SK-N-SH (cell line): ENCODE data around the gene DNAJB11. TPM values are rescaled to one million over a fixed set of nuclear protein-coding genes. Genes with fewer than 3 reads are reported as not detected.

Source experiments
- CTCF ChIA-PET: fragments of 300-600, 350-600 bp; formaldehyde crosslinking; extraction: SDS; loops from one replicate; lab custom pipeline; 2021; lab: Yijun Ruan, JAX
- POLR2A ChIA-PET: fragments of 350-600 bp; sonication (Branson Sonifier 250); formaldehyde crosslinking; extraction: SDS; loops from one replicate; lab custom pipeline; 2020; ENCODE audit warnings: antibody characterized with exemption, inconsistent platforms; lab: Yijun Ruan, JAX
- DNase-seq: peaks from one replicate; pipeline ENCODE4 v3.0.0; 2012
- H2AFZ ChIP-seq: fragments of 200-600 bp; sonication (generic); 2 replicates; pipeline ENCODE4 v1.8.1; 2016; ENCODE audit warnings: antibody characterized with exemption, mild to moderate bottlenecking, low read depth
- H3F3A ChIP-seq: fragments of 200-600 bp; sonication (generic); replicated peaks from 2 replicates; pipeline ENCODE3; 2016; ENCODE audit warnings: antibody characterized with exemption, mild to moderate bottlenecking; ENCODE audit not compliant: insufficient read depth
- H3K27ac ChIP-seq, 2 experiments: fragments of 200-500 bp in 1 of 2; fragments of 200-600 bp in 1 of 2; sonication (Bioruptor generic) in 1 of 2; sonication (generic), shearing (Covaris generic) in 1 of 2; 2 replicates each; pipeline versions ENCODE4 v1.5.1 to v1.6.1; 2014 to 2016; ENCODE audit warnings: low read depth in 2 of 2, inconsistent platforms in 1 of 2, low read length in 1 of 2, mild to moderate bottlenecking in 1 of 2, mixed read lengths in 1 of 2
- H3K27me3 ChIP-seq: fragments of 200-600 bp; sonication (generic), shearing (Covaris generic); 2 replicates; pipeline ENCODE4 v1.6.1; 2016; ENCODE audit warnings: mixed run types; ENCODE audit not compliant: insufficient read depth
- H3K36me3 ChIP-seq, 2 experiments: fragments of 200-500 bp in 1 of 2; fragments of 200-600 bp in 1 of 2; sonication (Bioruptor generic) in 1 of 2; sonication (generic) in 1 of 2; replicated peaks in 1 of 2; 2 replicates each; pipeline versions ENCODE3 to v1.5.1; 2014 to 2016; ENCODE audit warnings: low read length in 1 of 2, mild to moderate bottlenecking in 1 of 2; ENCODE audit not compliant: insufficient read depth in 2 of 2, control insufficient read depth in 1 of 2
- H3K4me1 ChIP-seq, 2 experiments: fragments of 200-500 bp in 1 of 2; fragments of 200-600 bp in 1 of 2; sonication (Bioruptor generic) in 1 of 2; sonication (generic), shearing (Covaris generic) in 1 of 2; 2 replicates each; pipeline versions ENCODE4 v1.5.1 to v1.6.1; 2014 to 2016; ENCODE audit warnings: low read depth in 1 of 2, low read length in 1 of 2, mixed run types in 1 of 2; ENCODE audit not compliant: insufficient read depth in 2 of 2, control insufficient read depth in 1 of 2
- H3K4me2 ChIP-seq: fragments of 200-600 bp; sonication (generic), shearing (Covaris generic); 2 replicates; pipeline ENCODE4 v1.6.1; 2017; ENCODE audit warnings: mixed run types
- H3K4me3 ChIP-seq, 2 experiments: fragments of 200-500 bp in 1 of 2; fragments of 200-600 bp in 1 of 2; sonication (Bioruptor generic) in 1 of 2; sonication (generic), shearing (Covaris generic) in 1 of 2; 2 replicates each; pipeline versions ENCODE4 v1.5.1 to v1.8.1; 2014 to 2016; ENCODE audit warnings: low read depth in 2 of 2, inconsistent platforms in 1 of 2, low read length in 1 of 2, mild to moderate bottlenecking in 1 of 2, mixed read lengths in 1 of 2, moderate library complexity in 1 of 2
- H3K79me2 ChIP-seq: fragments of 200-600 bp; sonication (generic); 2 replicates; pipeline ENCODE4 v1.8.1; 2017; ENCODE audit warnings: mild to moderate bottlenecking; ENCODE audit not compliant: insufficient read depth
- H3K9ac ChIP-seq: fragments of 200-600 bp; sonication (generic); 2 replicates; pipeline ENCODE4 v1.6.1; 2017; ENCODE audit warnings: mixed run types
- H3K9me2 ChIP-seq: fragments of 200-600 bp; sonication (generic); 2 replicates; pipeline ENCODE4 v1.6.1; 2017; ENCODE audit warnings: mixed run types
- H3K9me3 ChIP-seq: fragments of 200-600 bp; sonication (generic); 2 replicates; pipeline ENCODE4 v1.6.1; 2017; ENCODE audit warnings: mixed run types, mild to moderate bottlenecking, moderate library complexity
- H4K20me1 ChIP-seq: fragments of 200-600 bp; sonication (generic); 2 replicates; pipeline ENCODE4 v1.6.1; 2017; ENCODE audit warnings: mild to moderate bottlenecking, mixed run types; ENCODE audit not compliant: insufficient read depth
- CHD2 ChIP-seq: fragments of 150-350 bp; IDR thresholded peaks from 2 replicates; pipeline ENCODE4 v1.6.1; 2018; ENCODE audit warnings: low read length; ENCODE audit not compliant: partially characterized antibody
- EP300 ChIP-seq, 2 experiments: IDR thresholded peaks; 2 replicates each; pipeline versions ENCODE4 v1.4.0 to v1.6.1; 2012; ENCODE audit warnings: borderline replicate concordance in 1 of 2, low read depth in 1 of 2, low read length in 1 of 2
- EZH2phosphoT487 ChIP-seq: fragments of 200-600 bp; sonication (generic); IDR thresholded peaks from 2 replicates; pipeline ENCODE4 v1.6.1; 2017; ENCODE audit warnings: low read depth, mixed run types, mild to moderate bottlenecking, antibody characterized with exemption, moderate library complexity, borderline replicate concordance
- FOSL2 ChIP-seq: IDR thresholded peaks from 2 replicates; pipeline ENCODE4 v1.4.0; 2012; ENCODE audit warnings: low read depth, mild to moderate bottlenecking, moderate library complexity, borderline replicate concordance
- FOXM1 ChIP-seq: IDR thresholded peaks from 2 replicates; pipeline ENCODE4 v1.4.0; 2012; ENCODE audit warnings: low read depth, mild to moderate bottlenecking
- GATA2 ChIP-seq: sonication (generic); formaldehyde crosslinking; IDR thresholded peaks from 2 replicates; pipeline ENCODE4 v1.5.0; 2020; ENCODE audit warnings: mild to moderate bottlenecking, missing genetic modification reagents
- MEF2A ChIP-seq: IDR thresholded peaks from 2 replicates; pipeline ENCODE4 v1.4.0; 2012; ENCODE audit warnings: low read depth, borderline replicate concordance
- NFIC ChIP-seq: IDR thresholded peaks from 2 replicates; pipeline ENCODE4 v1.4.0; 2012; ENCODE audit warnings: borderline replicate concordance
- NRF1 ChIP-seq: IDR thresholded peaks from 2 replicates; pipeline ENCODE4 v1.6.1; 2012; ENCODE audit warnings: low read depth, mild to moderate bottlenecking, low read length
- PBX3 ChIP-seq: IDR thresholded peaks from 2 replicates; pipeline ENCODE4; 2012
- POLR2AphosphoS5 ChIP-seq: IDR thresholded peaks from 2 replicates; pipeline ENCODE4 v1.6.1; 2012; ENCODE audit warnings: low read depth, low read length
- RCOR1 ChIP-seq: fragments of 150-350 bp; IDR thresholded peaks from 2 replicates; pipeline ENCODE4 v1.6.1; 2017; ENCODE audit warnings: antibody characterized with exemption, low read length
- RFX5 ChIP-seq: IDR thresholded peaks from 2 replicates; pipeline ENCODE4 v1.6.1; 2012; ENCODE audit warnings: mild to moderate bottlenecking, improper control_type of control experiment, low read length
- TCF12 ChIP-seq: IDR thresholded peaks from 2 replicates; pipeline ENCODE4 v1.4.0; 2012
- ZBTB33 ChIP-seq: IDR thresholded peaks from 2 replicates; pipeline ENCODE4 v1.4.0; 2012; ENCODE audit warnings: low read depth, borderline replicate concordance
- whole genome bisulfite sequencing: methylation state at CpG from one replicate; pipeline ENCODE4 v1.1.6; 2017; ENCODE audit warnings: low lambda C conversion rate; 5-methylcytosine and 5-hydroxymethylcytosine counted together
- polyA plus RNA-seq, 3 experiments: library from polyadenylated mRNA; depleted of rRNA; stranded (reverse); fragments of >200 nt; gene quantifications; 2 replicates each; pipeline ENCODE4 v1.2.3, GENCODE V29; 2012
- TF ChIP-seq, protein P1 (sequence below): fragments of 200-600 bp; sonication (generic); IDR thresholded peaks from 2 replicates; pipeline ENCODE4 v1.6.1; 2017; ENCODE audit warnings: antibody characterized with exemption, mild to moderate bottlenecking, moderate library complexity
- TF ChIP-seq, protein P2 (sequence below): IDR thresholded peaks from 2 replicates; pipeline ENCODE4 v1.4.0; 2012; ENCODE audit warnings: low read depth
- TF ChIP-seq, protein P3 (sequence below): IDR thresholded peaks from 2 replicates; pipeline ENCODE4 v1.4.0; 2012; ENCODE audit warnings: low read depth, borderline replicate concordance
- TF ChIP-seq, protein P4 (sequence below): fragments of 150-350 bp; IDR thresholded peaks from 2 replicates; pipeline ENCODE4 v1.6.1; 2017; ENCODE audit warnings: antibody characterized with exemption, low read length, low read depth, borderline replicate concordance

DNAJB11 gene
- polyA plus RNA-seq, 1 of the 3 experiments (the other 2 are of a cell fraction), result 33.3 TPM

DNA sequence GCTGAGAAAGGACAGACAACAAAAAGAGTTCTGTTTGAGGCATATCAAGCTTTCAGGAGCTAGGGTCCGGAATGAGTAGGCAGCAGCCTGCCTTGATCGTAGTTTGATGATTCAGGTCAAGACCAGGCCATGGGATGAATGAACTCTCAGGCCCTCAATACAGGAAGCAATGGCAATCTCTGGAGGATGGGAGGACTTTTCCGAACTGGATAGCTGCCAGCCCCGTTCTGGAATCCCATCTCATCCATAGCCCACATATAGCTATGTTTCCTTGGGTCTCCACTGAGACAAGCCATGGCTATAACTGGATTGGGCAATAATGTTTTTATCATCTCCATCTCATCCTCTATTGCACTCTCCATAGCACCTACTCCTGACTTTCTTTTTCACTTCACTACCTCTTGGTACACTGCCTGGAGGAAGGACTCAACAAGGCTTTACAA is 55.1 kb downstream of the DNAJB11 start (continued):
- TF ChIP-seq, protein P1, sequence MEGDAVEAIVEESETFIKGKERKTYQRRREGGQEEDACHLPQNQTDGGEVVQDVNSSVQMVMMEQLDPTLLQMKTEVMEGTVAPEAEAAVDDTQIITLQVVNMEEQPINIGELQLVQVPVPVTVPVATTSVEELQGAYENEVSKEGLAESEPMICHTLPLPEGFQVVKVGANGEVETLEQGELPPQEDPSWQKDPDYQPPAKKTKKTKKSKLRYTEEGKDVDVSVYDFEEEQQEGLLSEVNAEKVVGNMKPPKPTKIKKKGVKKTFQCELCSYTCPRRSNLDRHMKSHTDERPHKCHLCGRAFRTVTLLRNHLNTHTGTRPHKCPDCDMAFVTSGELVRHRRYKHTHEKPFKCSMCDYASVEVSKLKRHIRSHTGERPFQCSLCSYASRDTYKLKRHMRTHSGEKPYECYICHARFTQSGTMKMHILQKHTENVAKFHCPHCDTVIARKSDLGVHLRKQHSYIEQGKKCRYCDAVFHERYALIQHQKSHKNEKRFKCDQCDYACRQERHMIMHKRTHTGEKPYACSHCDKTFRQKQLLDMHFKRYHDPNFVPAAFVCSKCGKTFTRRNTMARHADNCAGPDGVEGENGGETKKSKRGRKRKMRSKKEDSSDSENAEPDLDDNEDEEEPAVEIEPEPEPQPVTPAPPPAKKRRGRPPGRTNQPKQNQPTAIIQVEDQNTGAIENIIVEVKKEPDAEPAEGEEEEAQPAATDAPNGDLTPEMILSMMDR, result no peak
- TF ChIP-seq TCF12 (no peak), GATA2 (CRISPR knock-in tag) (no peak)

GRCh38 chr3:186626254-186626847 is 55.8 kb downstream of the DNAJB11 start:
- no peak overlapping the region for H3K27ac ChIP-seq
- POLR2A ChIA-PET, result interaction anchor here (1.0 kb wide), 1 partner anchor 11 kb away, joined by 3 read pairs; no protein-coding TSS in a partner anchor
- H3K9me3 ChIP-seq, result no peaks in the 10 kb centered on the region
- no peaks in the 10 kb centered on the region for H3K9me2 ChIP-seq
- H2AFZ ChIP-seq, result no peak overlapping the region
- H3K4me3 ChIP-seq, result no peak overlapping the region
- no peaks in the 10 kb centered on the region for H3K4me1 ChIP-seq
- peaks cover 12% of the 10 kb centered on the region; the same call in 1 of the 2 replicates for H3K27me3 ChIP-seq
- H3K79me2 ChIP-seq, result no peaks in the 10 kb centered on the region
- DNase-seq, result no peak
- no peaks in the 10 kb centered on the region for H3K36me3 ChIP-seq
- no peak overlapping the region for H3K4me2 ChIP-seq
- CTCF ChIA-PET, result interaction anchor here (1.1 to 4.9 kb wide), 3 partner anchors 10 to 648 kb away, joined by 4 to 51 read pairs (median 4); no protein-coding TSS in a partner anchor
- no peak overlapping the region for H3K9ac ChIP-seq
- WGBS, result 9% methylated on average over 7 of the region's 7 CpGs
- H4K20me1 ChIP-seq, result no peaks in the 10 kb centered on the region
- H3F3A ChIP-seq, result no peaks in the 10 kb centered on the region
- TF ChIP-seq ZBTB33 (no peak), CHD2 (no peak), RCOR1 (no peak), EZH2phosphoT487 (no peak), PBX3 (no peak), NFIC (no peak), MEF2A (no peak), NRF1 (no peak), EP300 (IDR thresholded peaks at IDR 0.05; ENCODE audit: borderline replicate concordance in 1 of 2, low read depth in 1 of 2, low read length in 1 of 2) (no peak), RFX5 (no peak), FOSL2 (no peak), TCF12 (no peak), POLR2AphosphoS5 (no peak), FOXM1 (no peak)
- TF ChIP-seq, protein P2, sequence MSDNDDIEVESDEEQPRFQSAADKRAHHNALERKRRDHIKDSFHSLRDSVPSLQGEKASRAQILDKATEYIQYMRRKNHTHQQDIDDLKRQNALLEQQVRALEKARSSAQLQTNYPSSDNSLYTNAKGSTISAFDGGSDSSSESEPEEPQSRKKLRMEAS, result no peak
- TF ChIP-seq, protein P3, sequence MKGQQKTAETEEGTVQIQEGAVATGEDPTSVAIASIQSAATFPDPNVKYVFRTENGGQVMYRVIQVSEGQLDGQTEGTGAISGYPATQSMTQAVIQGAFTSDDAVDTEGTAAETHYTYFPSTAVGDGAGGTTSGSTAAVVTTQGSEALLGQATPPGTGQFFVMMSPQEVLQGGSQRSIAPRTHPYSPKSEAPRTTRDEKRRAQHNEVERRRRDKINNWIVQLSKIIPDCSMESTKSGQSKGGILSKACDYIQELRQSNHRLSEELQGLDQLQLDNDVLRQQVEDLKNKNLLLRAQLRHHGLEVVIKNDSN, result no peak
- TF ChIP-seq, protein P4, sequence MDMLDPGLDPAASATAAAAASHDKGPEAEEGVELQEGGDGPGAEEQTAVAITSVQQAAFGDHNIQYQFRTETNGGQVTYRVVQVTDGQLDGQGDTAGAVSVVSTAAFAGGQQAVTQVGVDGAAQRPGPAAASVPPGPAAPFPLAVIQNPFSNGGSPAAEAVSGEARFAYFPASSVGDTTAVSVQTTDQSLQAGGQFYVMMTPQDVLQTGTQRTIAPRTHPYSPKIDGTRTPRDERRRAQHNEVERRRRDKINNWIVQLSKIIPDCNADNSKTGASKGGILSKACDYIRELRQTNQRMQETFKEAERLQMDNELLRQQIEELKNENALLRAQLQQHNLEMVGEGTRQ, result no peak
- TF ChIP-seq, protein P1, result no peak
